Nucleus accumbens (tissue), 56 donors: ENCODE data around the gene MARCHF3.

Experiments
- DNase-seq, 56 donors: peaks; one replicate each; lab custom pipeline; 2025; lab: John Stamatoyannopoulos, UW

The MARCHF3 gene

DNA sequence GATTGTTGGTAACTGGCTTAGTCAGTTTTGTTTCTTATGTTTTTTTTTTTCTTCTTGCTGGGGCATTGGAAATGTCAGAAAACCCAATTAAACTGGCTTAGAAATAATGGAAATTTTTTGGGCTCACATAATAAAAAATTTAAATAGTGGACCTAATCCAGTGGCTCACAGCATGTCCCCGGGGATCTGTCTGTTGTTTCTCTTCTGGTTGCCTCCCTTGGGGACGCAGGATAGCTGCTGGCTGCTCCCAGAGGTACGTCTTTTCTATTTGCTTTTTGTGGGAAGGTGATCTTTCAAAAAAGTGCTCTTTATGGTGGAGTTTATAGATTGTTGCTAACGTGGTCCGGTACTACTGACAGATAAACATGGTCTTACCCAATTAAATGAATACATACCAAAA is 201.3 kb downstream of the MARCHF3 start:
- no peak for DNase-seq

- DNase-seq = no peak
These were observed 203.6 kb downstream of the MARCHF3 start for GRCh38 chr5:126826619-126827215.

DNA sequence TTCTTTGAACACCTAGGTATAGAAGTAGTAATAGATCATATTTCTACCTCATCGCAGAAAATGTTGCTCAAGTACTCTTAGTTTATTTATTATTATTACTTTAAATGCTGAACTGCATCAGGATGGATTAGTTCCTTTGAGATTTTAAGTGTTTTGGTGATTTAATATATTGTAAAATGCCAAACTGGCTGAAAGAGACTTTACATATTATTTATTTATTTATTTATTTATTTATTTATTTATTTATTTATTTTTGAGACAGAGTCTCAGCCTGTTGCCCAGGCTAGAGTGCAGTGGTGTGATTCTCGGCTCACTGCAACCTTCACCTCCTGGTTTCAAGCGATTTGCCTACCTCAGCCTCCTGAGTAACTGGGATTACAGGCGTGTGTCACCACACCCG is 211.1 kb downstream of the MARCHF3 start:
- no peak for DNase-seq

- DNase-seq = no peak
These were observed 211.6 kb downstream of the MARCHF3 start for GRCh38 chr5:126818736-126819135.
